NCI-H2196 treated with DMSO at 0.1 percent for 48 hours (cell line): Measurements from ENCODE around the gene IGF2BP1.
A peak's percentile ranks its signal among the peaks of the same experiment; 100 is the strongest.
"Not testable (repeated sequence)": the region's sequence is repeated elsewhere in the genome, so short reads cannot be mapped to it uniquely, and the experiment has no call there.

Source experiments
- DNase-seq: peaks from one replicate; lab custom pipeline; 2025; ENCODE audit not compliant: unreplicated experiment; lab: John Stamatoyannopoulos, UW

IGF2BP1 gene

GRCh38 chr17:49018748-49019147 lies 21.6 kb downstream of the IGF2BP1 start:
- DNase-seq: no peak

- DNase-seq: no peak
Measured at GRCh38 chr17:49020609-49021008, 23.4 kb downstream of the IGF2BP1 start.

GRCh38 chr17:49021095-49021767 lies 24.0 kb downstream of the IGF2BP1 start:
- DNase-seq: no peak

- DNase-seq: no peak
Measured at GRCh38 chr17:49021768-49022103, 24.6 kb downstream of the IGF2BP1 start.

GRCh38 chr17:49022391-49022941 lies 25.3 kb downstream of the IGF2BP1 start:
- no peak for DNase-seq

- no peak for DNase-seq
Measured at GRCh38 chr17:49024523-49024922, 27.3 kb downstream of the IGF2BP1 start.

GRCh38 chr17:49026447-49026846 lies 29.3 kb downstream of the IGF2BP1 start:
- DNase-seq: not testable (repeated sequence)

- no peak for DNase-seq
Measured at GRCh38 chr17:49028271-49028670, 31.1 kb downstream of the IGF2BP1 start.

GRCh38 chr17:49029801-49030200 lies 32.6 kb downstream of the IGF2BP1 start:
- no peak for DNase-seq

- DNase-seq: peak; percentile 39
Measured at GRCh38 chr17:49031965-49032928, 35.1 kb downstream of the IGF2BP1 start.

- no peak for DNase-seq
Measured at GRCh38 chr17:49035470-49036269, 38.5 kb downstream of the IGF2BP1 start.

GRCh38 chr17:49036270-49036626 lies 39.1 kb downstream of the IGF2BP1 start:
- no peak for DNase-seq

GRCh38 chr17:49038138-49038537 lies 41.0 kb downstream of the IGF2BP1 start:
- DNase-seq: no peak

- no peak for DNase-seq
Measured at GRCh38 chr17:49038544-49038943, 41.4 kb downstream of the IGF2BP1 start.

- DNase-seq: not testable (repeated sequence)
Measured at GRCh38 chr17:49039518-49039917, 42.3 kb downstream of the IGF2BP1 start.

- DNase-seq: no peak
Measured at GRCh38 chr17:49041527-49041926, 44.3 kb downstream of the IGF2BP1 start.

GRCh38 chr17:49045376-49045775 lies 48.2 kb downstream of the IGF2BP1 start:
- DNase-seq: no peak

GRCh38 chr17:49046912-49047311 lies 49.7 kb downstream of the IGF2BP1 start:
- no peak for DNase-seq

GRCh38 chr17:49049265-49049664 lies 52.1 kb downstream of the IGF2BP1 start:
- no peak for DNase-seq

- DNase-seq: no peak
Measured at GRCh38 chr17:49050611-49051010, 53.4 kb downstream of the IGF2BP1 start.

GRCh38 chr17:49051269-49051668 lies 54.1 kb downstream of the IGF2BP1 start:
- DNase-seq: no peak
